DMS53 treated with DMSO at 0.1 percent for 48 hours (cell line): ENCODE measurements around the gene ALKBH2.
A peak's percentile ranks its signal among the peaks of the same experiment; 100 is the strongest.

Experiments
- DNase-seq: peaks from one replicate; lab custom pipeline; 2025; ENCODE audit not compliant: unreplicated experiment; lab: John Stamatoyannopoulos, UW

ALKBH2 gene

DNA sequence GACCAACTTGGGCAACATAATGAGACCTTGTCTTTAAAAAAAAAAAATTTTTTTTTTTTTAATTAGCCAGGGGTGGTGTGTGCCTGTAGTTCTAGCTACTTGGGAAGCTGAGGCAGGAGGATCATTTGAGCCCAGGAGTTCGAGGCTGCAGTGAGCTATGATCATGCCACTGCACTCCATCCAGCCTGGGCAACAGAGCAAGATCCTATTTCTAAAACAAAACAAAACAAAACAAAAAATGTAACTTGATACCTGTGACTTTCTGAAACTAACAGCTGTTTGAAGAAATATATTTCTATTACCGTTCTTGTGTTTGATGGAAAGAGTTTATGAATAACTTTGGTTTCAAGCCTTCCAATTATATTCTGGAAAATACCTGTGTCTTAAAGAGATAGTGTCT lies 21.4 kb upstream of the ALKBH2 start:
- no peak for DNase-seq

- no peak for DNase-seq
These were observed 20.5 kb upstream of the ALKBH2 start for GRCh38 chr12:109113661-109114321.

- DNase-seq, result no peak
These were observed 19.6 kb upstream of the ALKBH2 start for GRCh38 chr12:109112720-109113465.

GRCh38 chr12:109110988-109111495 lies 17.8 kb upstream of the ALKBH2 start:
- DNase-seq, result no peak

- no peak for DNase-seq
These were observed 16.6 kb upstream of the ALKBH2 start for GRCh38 chr12:109109746-109110350.

GRCh38 chr12:109105176-109105575 lies 11.9 kb upstream of the ALKBH2 start:
- DNase-seq, result no peak

GRCh38 chr12:109102491-109102890 lies 9.2 kb upstream of the ALKBH2 start:
- no peak for DNase-seq

DNA sequence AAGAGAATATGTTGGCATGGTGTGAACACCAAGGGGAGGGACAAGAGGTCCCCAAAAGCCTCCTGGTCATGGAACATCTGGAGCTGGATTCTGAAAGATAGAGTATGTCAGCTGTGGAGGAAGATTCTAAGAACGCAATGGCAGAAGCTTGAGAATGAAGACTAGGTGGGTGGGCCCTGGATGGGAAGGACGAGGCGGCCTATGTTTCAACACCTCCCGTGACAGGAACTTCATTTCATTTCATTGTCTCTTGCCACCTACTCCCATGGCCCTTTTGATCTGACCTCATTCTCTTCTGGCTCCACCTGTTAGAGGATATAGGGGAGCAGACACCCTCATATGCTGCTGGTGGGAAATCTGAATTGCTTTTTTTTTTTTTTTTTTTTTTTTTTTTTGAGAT lies 7.5 kb upstream of the ALKBH2 start:
- no peak for DNase-seq

DNA sequence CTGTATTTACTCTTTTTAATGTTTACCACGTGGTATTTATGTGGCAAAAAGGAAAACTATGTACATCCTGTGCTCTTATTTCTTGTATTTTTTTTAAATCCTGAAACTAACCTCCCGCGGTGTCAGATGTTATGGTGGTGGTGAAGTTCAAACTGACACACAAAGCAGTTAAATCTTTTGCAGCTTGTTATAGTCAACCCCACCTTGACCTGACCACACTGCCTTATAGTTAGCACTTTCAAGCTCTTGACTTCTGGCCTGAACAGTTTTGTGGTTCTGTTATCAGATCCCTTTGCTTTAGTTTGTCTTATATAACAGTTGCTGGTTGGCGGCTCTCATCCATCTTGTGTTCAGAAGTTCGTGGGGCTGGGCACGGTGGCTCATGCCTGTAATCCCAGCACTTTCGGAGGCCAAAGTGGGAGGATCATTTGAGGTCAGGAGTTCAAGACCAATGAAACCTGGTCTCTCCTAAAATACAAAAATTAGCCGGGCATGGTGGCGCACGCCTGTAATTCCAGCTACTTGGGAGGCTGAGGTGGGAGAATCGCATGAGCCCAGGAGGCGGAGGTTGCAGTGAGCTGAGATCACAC lies 6.3 kb upstream of the ALKBH2 start:
- no peak for DNase-seq

GRCh38 chr12:109098651-109099050 lies 5.4 kb upstream of the ALKBH2 start:
- no peak for DNase-seq

- no peak for DNase-seq
These were observed 4.9 kb upstream of the ALKBH2 start for GRCh38 chr12:109098183-109098604.

DNA sequence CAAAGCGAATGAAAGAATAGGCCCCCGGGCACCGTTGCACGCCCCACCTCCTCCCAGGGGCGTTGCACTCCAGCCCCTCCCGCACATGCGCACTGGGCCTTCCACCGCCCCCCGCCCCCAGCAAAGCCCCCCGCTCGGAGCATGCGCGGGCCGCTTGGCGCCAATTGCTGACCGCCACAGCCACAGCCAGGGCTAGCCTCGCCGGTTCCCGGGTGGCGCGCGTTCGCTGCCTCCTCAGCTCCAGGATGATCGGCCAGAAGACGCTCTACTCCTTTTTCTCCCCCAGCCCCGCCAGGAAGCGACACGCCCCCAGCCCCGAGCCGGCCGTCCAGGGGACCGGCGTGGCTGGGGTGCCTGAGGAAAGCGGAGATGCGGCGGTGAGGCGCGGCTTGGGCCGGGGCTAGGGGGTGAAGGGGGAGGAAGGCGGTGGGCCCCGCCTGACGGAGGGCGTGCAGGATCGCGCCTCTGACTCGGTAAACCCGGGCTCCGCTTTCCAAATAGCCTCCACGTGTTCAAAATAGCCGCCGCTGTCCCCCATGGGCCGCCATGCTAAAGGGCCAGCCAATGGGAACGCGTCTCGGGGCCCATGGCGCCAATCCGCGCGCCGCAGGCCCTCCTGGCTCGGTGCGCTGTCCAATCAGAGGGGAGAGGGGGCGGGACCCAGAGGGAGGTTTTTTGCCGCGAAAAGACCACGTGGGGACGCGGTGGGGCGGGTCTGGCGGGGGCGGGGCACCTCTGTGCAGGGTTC lies 4.3 kb upstream of the ALKBH2 start, which contains the start of gene UNG:
Gene UNG, plus strand, starts transcription at position 163 of the 748 bp plus-strand sequence. Its CDS starts 83 bp downstream, at position 246.
- peak; percentile 95 for DNase-seq

DNA sequence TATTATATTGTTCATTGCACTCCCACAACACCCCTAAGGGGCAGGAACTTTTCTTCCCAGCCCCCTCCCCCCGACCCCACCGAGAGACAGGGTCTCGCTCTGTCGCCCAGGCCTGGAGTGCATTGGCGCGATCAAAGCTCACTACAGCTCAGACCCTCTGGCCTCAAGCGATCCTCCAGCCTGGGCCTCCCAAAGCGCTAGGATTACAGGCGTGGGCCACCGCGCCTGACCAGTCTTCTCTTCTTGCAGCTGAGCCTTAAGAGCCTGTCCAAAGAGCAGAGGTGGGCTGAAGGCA lies 3.8 kb upstream of the ALKBH2 start:
- no peak for DNase-seq

- no peak for DNase-seq
These were observed 713 bp downstream of the ALKBH2 start for GRCh38 chr12:109092497-109093021.

GRCh38 chr12:109089683-109090082 lies 3.6 kb downstream of the ALKBH2 start:
- DNase-seq, result no peak

- no peak for DNase-seq
These were observed 4.5 kb downstream of the ALKBH2 start for GRCh38 chr12:109088818-109089217.

DNA sequence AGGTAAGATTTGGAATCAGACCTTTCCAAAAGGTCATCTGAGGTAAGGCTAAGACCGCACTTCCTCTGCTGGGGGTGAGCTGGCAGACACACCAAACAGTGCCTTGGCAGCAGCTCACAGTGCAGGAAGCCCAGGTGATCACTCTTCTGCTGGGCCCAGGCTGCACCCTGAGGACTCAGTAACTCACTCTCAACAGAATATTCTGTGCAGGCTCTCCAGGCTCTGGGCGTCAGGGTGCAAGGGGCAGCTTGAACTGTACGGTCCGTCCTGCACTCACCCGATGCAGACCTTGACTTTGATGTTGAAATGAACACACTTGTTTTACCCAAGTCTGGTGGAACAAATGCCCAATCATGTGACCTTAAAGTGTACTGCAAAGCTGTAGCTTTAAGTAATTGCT lies 6.0 kb downstream of the ALKBH2 start:
- no peak for DNase-seq

GRCh38 chr12:109085590-109085989 lies 7.7 kb downstream of the ALKBH2 start:
- DNase-seq, result no peak

DNA sequence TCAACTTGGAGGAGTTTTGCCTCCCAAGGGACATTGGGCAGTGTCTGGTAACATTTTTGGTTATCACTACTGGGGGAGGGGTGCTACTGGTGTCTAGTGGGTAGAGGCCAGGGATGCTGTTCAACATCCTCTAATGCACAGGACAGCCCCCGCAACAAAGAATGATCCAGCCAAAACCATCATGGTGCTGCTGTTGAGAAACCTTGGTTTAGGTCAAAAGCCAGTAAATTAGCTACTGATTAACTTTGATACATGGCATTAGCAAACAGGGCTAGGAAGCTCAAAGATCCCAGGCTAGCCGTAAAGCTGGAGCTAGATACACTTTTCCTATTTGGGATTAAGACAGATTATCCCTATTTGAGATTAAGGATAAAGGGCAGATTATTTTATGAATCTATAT lies 8.8 kb downstream of the ALKBH2 start:
- no peak for DNase-seq

- no peak for DNase-seq
These were observed 10.5 kb downstream of the ALKBH2 start for GRCh38 chr12:109082751-109083150.

GRCh38 chr12:109074866-109075265 lies 18.4 kb downstream of the ALKBH2 start:
- no peak for DNase-seq
